Heart right ventricle (tissue), 16 donors: ENCODE results near the gene NOTUM. TPM values are rescaled to one million over a fixed set of nuclear protein-coding genes. Genes with fewer than 3 reads are reported as not detected.
"Not testable (repeated sequence)": the region's sequence is repeated elsewhere in the genome, so short reads cannot be mapped to it uniquely, and the experiment has no call there.

Experiments
- ATAC-seq, 8 donors: fragments of 200-7000 bp; cut with Tn5 transposase; one replicate each; pipeline ENCODE4 v1.9.1; 2020; ENCODE audit warnings: mild to moderate bottlenecking in 8 of 8, moderate library complexity in 8 of 8, moderate number of reproducible peaks in 1 of 8
- DNase-seq, 2 donors: peaks; one replicate each; pipeline ENCODE4 v3.0.0-alpha.2; 2020
- H3K27ac ChIP-seq, 10 donors: fragments of 200-600 bp; sonication (generic) in 2 of 10; one replicate each; pipeline versions ENCODE4 v1.5.0 to v1.8.0; 2020 to 2022; ENCODE audit warnings: mild to moderate bottlenecking in 3 of 10
- H3K27me3 ChIP-seq, 7 donors: fragments of 200-600 bp; one replicate each; pipeline ENCODE4 v1.8.0; 2021 to 2022; ENCODE audit warnings: mild to moderate bottlenecking in 2 of 7
- H3K36me3 ChIP-seq, 9 donors: fragments of 200-600 bp; sonication (generic) in 1 of 9; one replicate each; pipeline versions ENCODE4 v1.5.0 to v1.8.0; 2020 to 2022; ENCODE audit warnings: mild to moderate bottlenecking in 2 of 9
- H3K4me1 ChIP-seq, 9 donors: fragments of 200-600 bp; sonication (generic) in 1 of 9; one replicate each; pipeline versions ENCODE4 v1.5.0 to v1.8.0; 2020 to 2022; ENCODE audit warnings: mild to moderate bottlenecking in 4 of 9
- H3K4me3 ChIP-seq, 10 donors: fragments of 200-600 bp; sonication (generic) in 2 of 10; one replicate each; pipeline versions ENCODE4 v1.5.0 to v1.8.0; 2020 to 2022; ENCODE audit warnings: mild to moderate bottlenecking in 7 of 10, moderate library complexity in 2 of 10
- H3K9me3 ChIP-seq, 11 donors: fragments of 200-600 bp in 10 of 11; sonication (generic) in 2 of 11; one replicate each; pipeline versions ENCODE4 v1.5.0 to v1.8.0; 2013 to 2022; ENCODE audit warnings: mild to moderate bottlenecking in 2 of 11, control low read depth in 1 of 11, moderate library complexity in 1 of 11
- WGBS, 2 donors: extraction: QIAGEN DNeasy Blood & Tissue Kit; methylation state at CpG; one replicate each; pipeline ENCODE4 v1.1.7; 2013; ENCODE audit warnings: inconsistent platforms in 1 of 2; 5-methylcytosine and 5-hydroxymethylcytosine counted together
- intact Hi-C, 10 donors: fragments of 100-400 bp; cut with DNase I; formaldehyde crosslinking; loops; one replicate each; pipeline versions ENCODE4 v1.11.1 to v1.14.2; 2022
- polyA plus RNA-seq, 2 donors: library from polyadenylated mRNA; stranded (reverse); fragments of 200-250 nt; gene quantifications; one replicate each; pipeline ENCODE4 v1.2.3, GENCODE V29; 2013
- total RNA-seq, 10 donors: library from RNA; stranded (reverse); fragmentation: NEBNext Ultra II Directional in 3 of 10; extraction: Animal tissue kit (Norgen Biotek cat#: 25700) in 3 of 10; gene quantifications; one replicate each; pipeline versions ENCODE4 v1.2.1 to v1.2.4, GENCODE V29; 2021 to 2023
- TF ChIP-seq, protein P1 (sequence below), 9 donors: fragments of 200-600 bp; sonication (generic) in 2 of 9; IDR thresholded peaks; one replicate each; pipeline versions ENCODE4 v1.5.0 to v1.8.0; 2021 to 2022; ENCODE audit warnings: antibody characterized with exemption in 9 of 9, mild to moderate bottlenecking in 5 of 9, moderate library complexity in 1 of 9
- donor health status: Arrhythmogenic right ventricular cardiomyopathy.
- donor health status: ischemic (EF 13 %, LVEDD 7.1; RV severe dilation, severe dysfunction).
- donor health status: healthy with polysubstance abuse.
- donor health status: DM: no; HTN: yes; CAD: no.
- donor health status: DM: no; HTN: no; CAD: no.
- donor health status: ischemic (EF 25% LVEDD 6.9; RV normal size, moderate dysfunction).
- donor health status: ischemic (EF 25% LVEDD 5.7; RV mildly dilated, moderate dysfunction).
- donor health status: healthy.
- donor health status: DM: yes; HTN: yes; CAD: no.
- donor health status: Ischemic cardiomyopathy.
- donor health status: ischemic (EF 35%, LVEDD 5.7; RV mildly dilated, moderate dysfunction).
- donor health status: nonischemic (EF 11% LVEDD 7.7; RV severe dilation, severe dysfunction).
- donor health status: DM: yes; HTN: yes; CAD: no.
- donor health status: PGD.
- donor health status: ischemic (EF 29% LVEDD 5.4; RV normal size, mild dysfunction).
- donor health status: nonischemic (EF 23%, LVEDD 6.1; RV moderate dilation, normal function).

The NOTUM gene
- total and polyA plus RNA-seq, 12 donors = 0.22 to 1.5 (median 0.65) TPM; not detected in 5

DNA sequence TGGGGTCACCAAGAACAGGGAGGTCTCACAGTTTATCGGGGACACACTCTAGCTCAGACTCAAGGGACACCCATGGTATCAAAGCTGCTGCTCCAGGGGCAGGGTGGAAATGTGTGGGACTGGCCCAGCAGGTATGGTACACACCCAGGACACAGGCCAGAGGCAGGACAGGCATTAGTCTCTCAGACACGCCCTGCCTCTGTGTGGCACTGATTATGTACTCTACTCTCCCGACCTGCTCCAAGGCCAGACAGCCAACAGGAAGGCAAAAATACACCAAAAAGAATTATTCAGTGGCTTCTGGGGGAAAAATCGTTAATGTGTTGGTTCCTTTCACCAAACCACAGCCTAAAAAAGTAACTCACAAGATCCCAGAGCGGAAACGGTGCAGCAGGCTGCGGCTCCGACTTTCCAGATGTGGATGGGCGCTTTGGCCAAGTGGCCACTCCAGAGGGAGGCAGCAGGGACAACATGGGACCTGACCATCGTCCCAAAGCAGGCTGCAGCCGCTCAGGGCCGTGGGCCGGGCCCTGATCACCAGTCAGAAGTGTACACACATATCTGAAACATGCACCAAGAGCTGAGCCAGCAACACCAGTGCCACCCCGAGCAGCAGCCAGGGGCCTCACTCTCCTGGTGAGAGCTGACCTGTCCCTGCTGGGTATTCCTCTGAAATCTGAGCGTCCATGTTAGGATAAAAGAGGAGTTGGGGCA lies 42.0 kb downstream of the NOTUM start:
- peak overlapping the region in 4 of 10 donors; percentile 23 to 72 (median 35) for H3K27ac ChIP-seq
- intact Hi-C loops = no loop called here
- no peaks in the 10 kb centered on the region for H3K27me3 ChIP-seq
- TF ChIP-seq, protein P1, sequence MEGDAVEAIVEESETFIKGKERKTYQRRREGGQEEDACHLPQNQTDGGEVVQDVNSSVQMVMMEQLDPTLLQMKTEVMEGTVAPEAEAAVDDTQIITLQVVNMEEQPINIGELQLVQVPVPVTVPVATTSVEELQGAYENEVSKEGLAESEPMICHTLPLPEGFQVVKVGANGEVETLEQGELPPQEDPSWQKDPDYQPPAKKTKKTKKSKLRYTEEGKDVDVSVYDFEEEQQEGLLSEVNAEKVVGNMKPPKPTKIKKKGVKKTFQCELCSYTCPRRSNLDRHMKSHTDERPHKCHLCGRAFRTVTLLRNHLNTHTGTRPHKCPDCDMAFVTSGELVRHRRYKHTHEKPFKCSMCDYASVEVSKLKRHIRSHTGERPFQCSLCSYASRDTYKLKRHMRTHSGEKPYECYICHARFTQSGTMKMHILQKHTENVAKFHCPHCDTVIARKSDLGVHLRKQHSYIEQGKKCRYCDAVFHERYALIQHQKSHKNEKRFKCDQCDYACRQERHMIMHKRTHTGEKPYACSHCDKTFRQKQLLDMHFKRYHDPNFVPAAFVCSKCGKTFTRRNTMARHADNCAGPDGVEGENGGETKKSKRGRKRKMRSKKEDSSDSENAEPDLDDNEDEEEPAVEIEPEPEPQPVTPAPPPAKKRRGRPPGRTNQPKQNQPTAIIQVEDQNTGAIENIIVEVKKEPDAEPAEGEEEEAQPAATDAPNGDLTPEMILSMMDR (IDR thresholded peaks at IDR 0.05) = no peak
- H3K4me3 ChIP-seq = no peak overlapping the region
- DNase-seq (no peak), ATAC-seq (no peak)
- peaks cover 12 to 76% (median 37%) of the 10 kb centered on the region in 9 donors for H3K4me1 ChIP-seq
- no peaks in the 10 kb centered on the region for H3K9me3 ChIP-seq
- 84 to 90% methylated on average over 15 of the region's 15 CpGs for WGBS, 2 donors
- H3K36me3 ChIP-seq = peaks cover 0 to 60% (median 19%) of the 10 kb centered on the region in 9 donors

DNA sequence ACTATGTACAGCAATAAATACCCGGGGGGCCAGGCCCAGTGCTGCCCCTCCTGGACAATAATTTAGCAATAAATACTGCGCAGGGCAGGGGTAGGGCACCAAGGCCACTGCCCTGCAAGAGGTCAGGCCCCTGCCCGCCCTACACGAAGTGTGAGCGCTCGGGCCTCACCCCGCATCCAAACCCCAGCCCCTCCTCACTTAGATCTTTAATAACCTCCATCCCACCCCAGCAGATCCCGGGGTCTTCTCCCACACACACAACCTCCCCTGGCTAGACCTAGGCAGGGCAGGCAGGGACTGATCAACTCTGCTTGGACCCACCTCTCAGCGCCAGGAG lies 42.7 kb downstream of the NOTUM start:
- H3K9me3 ChIP-seq, intact Hi-C loops, H3K27me3 ChIP-seq, DNase-seq: not testable (repeated sequence)
- ATAC-seq = peak; percentile 1 to 26 (median 18)
- peaks cover 7 to 69% (median 31%) of the 10 kb centered on the region in 9 donors for H3K4me1 ChIP-seq
- TF ChIP-seq, protein P1 (IDR thresholded peaks at IDR 0.05) = peak in 3 of 9 donors; percentile 1 to 11 (median 6)
- H3K27ac ChIP-seq = peak overlapping the region in 8 of 10 donors; percentile 17 to 90 (median 72)
- H3K4me3 ChIP-seq = peak overlapping the region in 9 of 10 donors; percentile 59 to 99 (median 80)
- 37 to 41% methylated on average over 9 of the region's 9 CpGs for WGBS, 2 donors
- H3K36me3 ChIP-seq = peaks cover 0 to 67% (median 26%) of the 10 kb centered on the region in 9 donors

DNA sequence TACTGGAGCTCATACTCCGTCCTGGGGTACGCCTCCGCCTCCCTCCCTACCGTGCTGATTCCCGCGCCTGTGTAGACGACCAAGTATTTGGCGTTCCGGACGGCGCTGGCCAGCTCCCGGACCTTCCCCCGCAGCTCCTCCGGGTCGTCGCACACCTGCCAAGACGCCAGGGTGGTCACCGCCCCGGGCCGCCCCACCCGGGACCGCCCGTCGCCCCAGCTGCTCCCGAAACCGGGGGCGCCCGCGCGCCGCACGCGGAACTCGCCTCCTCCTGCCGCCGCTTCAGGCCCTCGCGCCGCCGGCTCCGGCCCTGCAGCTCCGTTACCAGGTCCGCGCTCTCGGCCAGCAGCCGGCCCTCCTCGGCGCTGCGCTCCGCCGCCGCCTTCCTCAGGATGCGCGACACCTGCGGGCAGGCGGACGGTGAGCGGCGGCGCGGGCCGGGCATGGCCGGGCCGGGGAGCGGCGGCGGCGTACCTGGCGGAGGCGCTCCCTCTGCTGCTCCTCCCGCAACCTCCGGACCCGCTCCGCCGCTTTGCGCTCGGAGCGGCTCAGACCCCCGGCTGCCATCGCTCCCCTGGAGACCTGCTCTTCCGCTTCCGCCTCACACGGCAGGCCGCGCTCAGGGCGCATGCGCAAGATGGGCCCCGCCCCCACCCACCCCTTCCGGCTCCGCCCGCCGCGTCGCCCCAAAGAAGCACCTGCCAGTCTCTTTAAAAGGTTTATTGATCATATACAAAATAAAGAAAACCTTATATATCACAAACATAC lies 43.2 kb downstream of the NOTUM start, which contains the start of gene SIRT7:
Gene SIRT7 (minus strand): TSS at position 612 of the 768 bp plus-strand sequence. CDS start 45 bp downstream, at position 567.
- Histone ChIP-seq H3K4me3 (peak within 1 kb of the TSS; percentile 59 to 99 (median 76)), H3K27ac (peak within 1 kb of the TSS in 9 of 10 donors; percentile 17 to 90 (median 72)), H3K4me1 (peaks cover 7 to 63% (median 25%) of the 10 kb centered on the region in 9 donors), H3K36me3 (peaks cover 0 to 71% (median 31%) of the 10 kb centered on the region in 9 donors), H3K27me3 (no peaks in the 10 kb centered on the region), H3K9me3 (no peaks in the 10 kb centered on the region)
- TF ChIP-seq, protein P1 (IDR thresholded peaks at IDR 0.05) = peak in 3 of 9 donors; percentile 6 to 11 (median 11)
- DNase-seq (peak; percentile 65 to 84), ATAC-seq (peak; percentile 66 to 89 (median 82))
- intact Hi-C loops = no loop called here
- WGBS, 2 donors = 1% methylated on average over 85 to 94 of the region's 94 CpGs

DNA sequence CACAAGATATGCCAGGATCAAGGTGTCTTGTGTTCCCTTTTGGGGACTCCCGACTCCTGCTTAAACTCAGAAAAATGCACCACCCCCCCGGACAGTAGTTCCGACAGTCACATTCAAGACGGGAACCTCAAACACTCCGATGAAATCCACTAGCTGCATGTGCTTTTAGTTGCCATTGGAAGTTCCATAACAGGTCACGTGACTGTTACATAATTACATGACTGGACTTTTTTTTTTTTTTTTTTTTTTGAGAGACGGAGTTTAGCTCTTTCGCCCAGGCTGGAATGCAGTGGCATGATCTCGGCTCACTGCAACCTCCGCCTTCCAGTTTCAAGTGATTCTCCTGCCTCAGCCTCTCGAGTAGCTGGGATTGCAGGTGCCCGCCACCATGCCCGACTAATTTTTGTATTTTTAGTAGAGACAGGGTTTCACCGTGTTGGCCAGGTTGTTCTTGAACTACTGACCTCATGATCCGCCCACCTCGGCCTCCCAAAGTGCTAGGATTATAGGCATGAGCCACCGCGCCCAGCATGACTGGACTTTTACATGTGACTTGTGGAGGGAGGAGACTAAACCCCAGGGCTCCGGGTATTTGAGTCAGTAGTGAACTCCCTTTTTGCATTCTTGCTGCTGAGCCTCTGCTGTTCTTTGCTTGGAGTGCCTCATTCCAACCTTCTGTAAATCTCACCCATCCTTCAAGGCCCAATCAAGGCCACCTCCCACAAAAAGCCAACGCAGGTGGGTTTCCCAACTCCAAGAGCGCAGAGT lies 44.6 kb downstream of the NOTUM start:
- Histone ChIP-seq H3K9me3 (no peaks in the 10 kb centered on the region), H3K36me3 (peaks cover 0 to 68% (median 32%) of the 10 kb centered on the region in 9 donors), H3K27me3 (no peaks in the 10 kb centered on the region), H3K4me3 (peak overlapping the region in 3 of 10 donors; percentile 65 to 85 (median 80)), H3K4me1 (peaks cover 10 to 57% (median 27%) of the 10 kb centered on the region in 9 donors), H3K27ac (no peak overlapping the region)
- 82 to 83% methylated on average over 21 of the region's 21 CpGs for WGBS, 2 donors
- no peak for DNase-seq
- TF ChIP-seq, protein P1 (IDR thresholded peaks at IDR 0.05) = no peak
- no peak for ATAC-seq
- intact Hi-C loops = no loop called here
